GM19351 (cell line): ENCODE results near the gene ZDHHC14.

Source experiments
- ATAC-seq: cut with Tn5 transposase; IDR thresholded peaks from one replicate; pipeline ENCODE4 v1.9.1; 2021; ENCODE audit warnings: mild to moderate bottlenecking, moderate library complexity; ENCODE audit not compliant: unreplicated experiment

ZDHHC14 gene

DNA sequence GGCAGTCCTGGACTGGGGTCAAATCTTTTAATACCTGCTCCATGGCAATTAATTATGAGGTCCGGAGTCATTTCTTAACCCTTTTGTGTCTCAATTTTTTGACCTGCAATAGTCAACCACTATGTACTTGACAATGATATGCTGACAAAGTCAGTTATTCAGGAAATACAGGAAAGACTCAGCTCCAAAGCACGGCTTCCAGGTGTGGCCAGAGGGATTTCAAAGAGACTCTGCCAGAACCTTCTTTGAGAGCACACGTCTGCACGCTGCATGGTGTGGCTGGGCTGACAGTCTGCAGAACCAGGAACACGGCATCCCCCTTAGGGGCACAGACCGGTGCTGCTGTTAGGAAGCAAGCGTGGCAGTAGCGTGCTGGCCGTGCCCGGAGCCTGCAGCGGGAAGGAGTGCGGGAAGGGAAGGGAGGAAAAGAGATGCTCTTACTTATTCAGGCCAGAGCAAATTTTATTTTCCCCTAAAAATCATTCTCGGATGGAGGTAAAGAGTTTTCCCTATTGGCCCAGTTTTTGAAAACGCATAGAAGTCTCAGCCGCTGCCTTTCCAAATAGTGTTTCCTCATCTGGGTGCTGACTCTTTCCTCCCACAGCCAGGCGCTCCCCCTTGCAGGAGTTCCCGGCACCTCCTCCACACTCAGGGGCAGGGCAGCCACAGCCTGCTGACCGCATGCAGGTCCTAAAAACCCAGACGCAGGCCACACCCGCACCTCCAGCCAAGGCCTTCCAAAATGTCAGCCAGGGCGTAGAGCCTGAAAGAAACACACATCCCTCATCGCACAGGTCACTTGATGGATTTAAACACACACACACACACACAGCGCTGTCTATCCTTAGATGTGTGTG lies 254.6 kb downstream of the ZDHHC14 start:
- no peak for ATAC-seq

DNA sequence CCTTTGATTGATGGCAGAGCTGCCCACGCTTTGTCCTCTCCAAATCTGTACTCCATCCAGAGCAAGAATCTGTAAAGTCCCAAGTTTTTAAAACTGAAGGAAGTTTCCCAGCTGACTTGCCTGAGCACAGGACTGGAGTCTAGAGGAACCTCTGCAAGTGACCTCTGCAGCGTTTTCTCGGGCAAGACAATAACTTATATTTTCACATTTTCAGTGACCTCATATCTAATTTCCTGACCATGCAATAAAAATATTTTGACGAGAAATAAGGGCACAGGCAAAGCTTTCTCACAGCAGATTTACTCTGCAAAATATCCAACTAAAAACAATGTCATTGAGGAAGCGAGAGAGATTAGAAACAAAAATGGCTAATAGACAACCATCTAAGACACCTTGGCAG lies 256.5 kb downstream of the ZDHHC14 start:
- no peak for ATAC-seq

DNA sequence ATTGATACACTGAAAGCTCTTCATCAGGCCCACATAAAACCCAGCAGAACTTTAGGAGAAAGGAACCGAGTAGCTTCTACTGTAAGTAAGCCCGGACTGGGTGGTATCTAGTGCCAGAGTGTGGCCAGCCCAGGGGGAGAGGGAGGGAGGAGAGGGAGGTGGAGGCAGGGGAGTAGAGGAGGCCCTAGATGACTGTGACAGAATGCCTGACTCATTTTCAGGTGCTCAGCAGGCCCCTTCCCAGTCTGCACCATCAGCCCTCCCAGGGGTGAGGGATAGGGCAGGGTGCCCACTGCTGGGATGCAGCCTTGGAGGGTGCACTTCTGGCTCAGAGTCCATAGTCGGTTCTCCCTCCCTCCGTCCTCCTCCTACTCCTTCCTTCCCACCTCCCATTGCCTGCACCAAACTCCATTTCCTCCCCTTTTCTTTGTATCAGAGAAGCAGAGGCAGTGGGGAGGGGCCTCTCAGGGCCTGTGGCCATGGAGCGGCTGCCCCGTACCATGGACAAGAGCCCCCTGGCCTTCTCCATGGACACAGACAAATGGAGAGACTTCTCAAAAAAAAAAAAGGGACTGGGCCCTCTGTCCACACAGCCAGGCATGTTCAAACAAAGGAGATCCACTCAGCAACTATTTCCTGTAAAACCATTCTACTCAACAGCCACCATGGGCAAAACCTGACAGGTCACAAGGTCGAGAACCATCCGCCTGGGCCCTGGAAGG lies 257.1 kb downstream of the ZDHHC14 start:
- no peak for ATAC-seq

DNA sequence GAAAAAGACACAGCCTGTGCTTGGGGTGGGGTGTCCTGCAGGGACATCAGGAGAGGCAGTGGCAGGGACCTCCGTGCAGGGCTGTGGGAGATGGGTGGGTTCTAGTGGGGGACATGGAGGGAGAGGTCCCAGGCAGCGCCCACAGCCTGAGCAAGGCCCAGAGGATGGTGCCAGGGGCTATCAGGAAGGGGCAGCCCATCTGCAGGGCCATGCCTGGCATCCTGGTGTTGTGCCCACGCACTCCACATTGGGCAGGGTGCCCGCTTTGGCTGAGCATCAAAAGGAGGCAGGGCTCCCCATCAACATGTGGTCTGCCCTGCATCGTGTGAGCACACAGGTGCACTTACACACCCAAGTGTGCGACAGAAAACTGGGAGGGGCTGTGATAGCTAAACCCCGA lies 257.8 kb downstream of the ZDHHC14 start:
- no peak for ATAC-seq

DNA sequence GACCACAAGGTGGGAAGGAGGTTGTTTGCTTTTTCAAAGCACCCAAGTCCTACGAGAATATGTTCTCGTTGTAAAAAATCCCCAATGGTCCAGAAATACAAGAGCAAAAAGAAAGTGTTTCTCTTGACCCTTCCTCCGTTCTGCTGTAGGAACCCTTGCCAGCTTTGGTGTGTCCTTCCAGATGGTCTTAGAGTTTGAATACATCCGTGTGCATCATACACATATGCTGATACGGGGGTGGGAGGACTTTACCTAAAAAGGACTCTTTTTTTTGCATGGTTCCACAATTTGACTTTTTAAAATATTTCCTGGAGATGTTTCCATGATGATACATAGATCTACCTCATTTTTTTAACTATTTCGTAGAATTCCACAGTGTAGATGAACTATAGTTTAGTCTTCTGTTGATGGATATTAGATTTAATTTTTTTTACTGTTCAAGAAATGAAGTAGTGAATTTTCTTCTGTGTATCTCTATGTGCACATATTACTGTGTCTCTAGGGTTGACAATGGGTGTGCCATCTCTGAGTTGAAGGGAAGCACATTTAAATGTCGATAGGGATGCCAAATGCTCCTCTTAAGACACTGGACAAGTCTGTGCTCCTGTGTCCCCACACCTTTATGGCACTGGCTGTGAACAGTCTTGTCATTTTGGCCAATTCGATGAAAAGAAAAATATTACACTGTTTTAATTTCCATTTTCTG lies 259.9 kb downstream of the ZDHHC14 start:
- ATAC-seq, result no peak

DNA sequence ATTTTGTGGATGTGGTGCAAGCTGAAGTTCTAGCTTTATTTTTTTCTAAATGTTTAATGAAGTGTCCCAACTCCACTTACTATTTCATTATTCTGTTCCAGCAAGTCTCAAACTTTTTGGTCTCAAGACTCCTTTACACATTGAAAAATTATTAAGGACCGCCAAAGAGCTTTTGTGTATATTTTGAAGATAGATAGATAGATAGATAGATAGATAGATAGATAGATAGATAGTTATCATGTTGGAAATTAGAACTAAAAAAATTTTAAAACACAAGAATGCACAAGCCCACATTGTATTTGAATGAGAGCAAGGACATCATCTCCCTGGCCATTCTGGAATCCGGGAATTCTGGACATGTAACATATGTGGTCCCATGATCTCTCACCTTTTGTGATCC lies 260.8 kb downstream of the ZDHHC14 start:
- no peak for ATAC-seq

DNA sequence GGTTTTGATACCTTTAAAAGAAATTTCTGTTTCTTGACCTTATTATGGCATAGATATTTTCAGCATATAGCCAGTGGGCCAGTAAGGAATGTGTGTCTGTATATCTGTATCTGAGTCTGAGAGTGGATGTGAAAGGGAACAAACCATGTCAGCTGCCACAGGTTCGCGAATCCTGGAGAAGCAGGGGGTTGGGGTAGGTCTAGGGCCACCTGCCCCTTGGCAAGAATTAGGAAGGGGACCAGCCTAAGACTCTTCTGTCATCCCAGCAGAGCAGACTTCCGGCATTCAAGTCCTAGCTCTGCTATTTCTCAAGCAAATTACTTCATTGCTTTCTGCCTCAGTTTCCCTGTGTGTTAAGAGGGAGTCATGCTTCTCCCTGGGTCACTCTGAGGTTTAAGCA lies 261.7 kb downstream of the ZDHHC14 start:
- ATAC-seq, result no peak

DNA sequence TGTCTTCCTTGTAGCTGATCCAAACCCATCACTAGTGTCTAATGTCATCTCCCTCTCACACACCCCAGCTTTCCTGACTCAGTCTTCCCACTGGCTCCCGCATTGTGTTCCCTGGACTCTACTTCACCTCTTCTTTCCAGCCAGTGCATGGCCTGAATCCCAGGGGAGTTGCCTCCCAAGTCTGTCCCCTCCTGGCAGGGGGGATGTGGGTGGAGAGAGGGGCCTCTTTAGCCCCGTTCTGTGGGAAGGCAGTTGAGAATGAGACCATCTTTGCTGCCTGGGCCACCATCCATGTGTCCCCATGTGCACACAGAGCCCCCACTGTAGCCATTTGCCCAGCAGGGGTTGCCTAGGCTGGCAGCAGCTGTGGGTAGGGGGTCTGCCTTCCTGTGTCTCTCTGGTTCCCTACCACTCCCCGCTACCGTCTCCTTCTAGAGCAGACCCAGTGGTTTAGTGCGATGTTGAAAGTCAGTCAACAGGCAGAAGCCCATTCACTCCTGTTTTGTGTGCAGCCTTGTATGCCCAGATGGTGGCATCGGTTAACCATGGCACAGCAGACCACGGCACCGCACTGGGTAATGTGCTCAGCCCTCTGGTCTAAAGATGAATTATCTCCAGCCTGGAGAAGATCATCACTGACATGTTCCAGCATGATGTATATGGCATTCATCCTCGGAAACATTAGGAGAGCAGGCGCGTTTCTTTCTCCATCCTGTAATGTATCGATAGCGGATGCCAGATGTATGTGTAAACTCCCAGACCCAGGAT lies 263.2 kb downstream of the ZDHHC14 start:
- ATAC-seq, result no peak

DNA sequence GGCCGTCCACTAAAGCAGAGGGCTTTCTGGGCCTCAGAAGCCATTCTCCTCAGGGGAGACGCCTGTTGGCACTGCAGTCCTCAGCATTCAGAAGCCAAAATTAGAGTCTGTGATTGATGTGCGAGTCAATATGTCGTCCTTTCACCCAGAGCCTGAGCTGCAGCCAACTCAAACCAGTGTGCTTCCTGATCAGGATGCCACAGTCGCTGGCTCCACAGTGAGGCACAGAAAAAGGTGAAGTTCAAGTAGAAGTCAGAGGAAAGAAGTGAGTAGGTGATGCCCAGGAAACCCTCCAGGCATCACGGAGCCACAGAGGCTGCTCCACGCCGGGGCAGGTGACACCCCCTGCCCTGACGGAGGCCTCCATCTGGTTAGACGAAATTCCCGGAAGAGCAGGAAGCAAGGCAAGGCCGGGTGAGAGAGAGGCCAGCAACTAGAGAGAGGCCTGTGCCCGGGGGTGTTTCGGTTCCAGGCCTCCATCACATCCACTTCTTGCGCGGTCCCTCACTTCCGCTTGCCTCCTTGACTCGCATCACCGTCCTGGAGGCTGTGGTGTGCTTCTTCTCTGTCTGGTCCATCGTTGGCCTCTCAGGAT lies 264.3 kb downstream of the ZDHHC14 start:
- no peak for ATAC-seq

DNA sequence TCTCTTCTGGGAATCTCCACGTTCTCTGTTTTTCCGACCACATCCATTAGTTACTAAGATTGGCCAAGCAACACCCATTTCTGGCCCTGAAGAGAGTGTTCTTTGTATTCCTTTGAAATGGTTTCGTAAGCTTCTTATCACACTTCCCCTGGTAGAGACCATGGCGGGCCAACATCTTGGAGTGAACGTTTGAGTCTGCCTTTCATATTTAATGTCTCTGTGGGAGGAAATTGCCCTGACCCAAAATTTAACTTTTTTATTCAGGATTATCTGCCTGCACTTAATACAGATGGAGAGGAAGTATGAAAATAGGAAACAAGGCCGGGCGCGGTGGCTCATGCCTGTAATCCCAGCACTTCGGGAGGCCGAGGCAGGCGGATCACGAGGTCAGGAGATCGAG lies 265.0 kb downstream of the ZDHHC14 start:
- no peak for ATAC-seq

DNA sequence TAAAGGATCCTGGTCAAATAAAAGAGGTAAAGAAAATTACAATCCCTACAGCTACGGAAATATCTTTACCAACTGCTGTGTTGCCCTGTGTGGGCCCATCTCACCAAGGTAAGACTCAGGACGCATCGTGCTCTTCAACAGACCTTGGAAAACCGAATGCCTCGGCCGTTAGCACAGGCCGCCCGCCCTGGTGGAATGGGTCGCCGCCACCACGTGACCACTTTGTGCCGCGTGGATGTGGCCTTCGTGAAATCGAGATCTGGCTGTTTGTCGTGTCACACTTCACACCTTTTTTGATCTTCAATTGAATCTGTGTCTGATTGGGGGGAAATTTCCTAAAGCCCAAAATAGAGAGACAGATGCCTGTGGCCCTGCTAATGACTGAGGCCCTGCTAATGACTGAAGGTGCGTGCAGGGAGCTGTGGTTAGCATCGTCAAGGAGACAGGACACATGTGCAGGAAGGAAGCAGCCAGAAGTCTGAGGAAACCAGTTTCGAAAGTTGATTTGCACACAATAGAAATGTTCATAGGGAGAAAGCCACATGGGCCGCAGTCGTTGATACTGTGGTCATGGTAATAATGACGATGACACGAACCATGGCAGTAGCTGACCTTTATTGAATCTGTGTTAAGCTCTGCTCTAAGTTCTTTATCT lies 266.4 kb downstream of the ZDHHC14 start:
- ATAC-seq, result no peak

DNA sequence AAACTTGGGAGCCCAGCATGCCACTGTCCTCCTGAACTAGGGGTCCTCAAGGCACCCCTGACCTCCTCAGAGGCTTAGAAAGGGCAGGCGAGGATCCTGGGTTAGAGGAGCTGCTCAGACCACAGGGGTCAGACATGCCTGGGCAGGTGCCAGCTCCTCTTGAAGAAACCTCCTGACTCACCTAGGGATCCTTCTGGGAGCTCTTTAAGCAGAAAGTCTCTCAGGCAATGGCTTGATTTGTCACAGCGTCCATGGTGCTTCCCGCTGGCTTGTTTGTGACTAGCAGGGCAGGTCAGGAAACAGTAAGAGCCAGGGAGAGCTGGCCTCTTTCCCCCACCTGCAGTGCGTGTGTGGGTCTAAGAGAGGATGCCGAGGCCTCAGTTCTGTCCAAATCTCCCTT lies 267.6 kb downstream of the ZDHHC14 start:
- ATAC-seq, result no peak

DNA sequence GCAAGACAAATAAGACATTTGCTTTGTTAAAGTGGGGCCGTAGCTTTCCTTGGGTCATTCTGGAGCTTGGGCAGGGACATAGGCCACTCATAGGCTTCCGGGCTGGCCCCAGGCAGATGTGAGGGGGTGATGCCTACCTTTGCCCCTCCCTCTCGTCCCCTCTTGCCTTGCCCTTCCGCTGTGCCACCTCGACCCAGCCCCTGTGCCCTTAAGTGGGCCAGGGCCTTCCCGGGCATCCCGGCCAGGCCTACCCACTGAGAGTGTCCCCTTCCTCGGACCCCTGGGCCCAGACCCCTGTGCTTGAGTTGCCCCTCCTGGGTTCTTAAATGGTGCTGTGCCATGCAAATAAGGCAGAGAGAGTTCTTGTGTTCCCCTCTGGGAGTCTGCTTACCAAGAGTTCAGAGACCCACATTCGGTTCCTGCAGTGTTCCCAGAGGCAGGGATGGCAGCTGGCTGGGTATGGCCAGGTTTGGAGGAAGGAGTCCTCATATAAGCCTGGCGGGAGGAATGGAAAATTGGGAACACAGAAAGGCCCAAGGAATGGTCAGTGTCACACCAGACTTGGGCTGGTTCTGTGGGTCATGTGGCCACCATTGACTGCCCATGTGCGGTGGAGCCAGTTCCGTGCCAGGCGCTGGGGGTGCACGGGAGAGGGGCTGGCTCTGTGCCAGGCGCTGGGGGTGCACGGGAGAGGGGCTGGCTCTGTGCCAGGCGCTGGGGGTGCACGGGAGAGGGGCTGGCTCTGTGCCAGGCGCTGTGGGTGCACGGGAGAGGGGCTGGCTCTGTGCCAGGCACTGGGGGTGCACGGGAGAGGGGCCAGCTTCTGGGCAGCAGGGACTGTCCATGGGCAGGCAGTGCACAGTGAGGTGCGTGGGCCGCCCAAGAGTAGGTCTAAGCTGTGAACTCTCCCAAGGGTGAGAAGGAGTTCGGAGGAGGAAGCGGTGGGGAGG lies 268.6 kb downstream of the ZDHHC14 start:
- no peak for ATAC-seq

DNA sequence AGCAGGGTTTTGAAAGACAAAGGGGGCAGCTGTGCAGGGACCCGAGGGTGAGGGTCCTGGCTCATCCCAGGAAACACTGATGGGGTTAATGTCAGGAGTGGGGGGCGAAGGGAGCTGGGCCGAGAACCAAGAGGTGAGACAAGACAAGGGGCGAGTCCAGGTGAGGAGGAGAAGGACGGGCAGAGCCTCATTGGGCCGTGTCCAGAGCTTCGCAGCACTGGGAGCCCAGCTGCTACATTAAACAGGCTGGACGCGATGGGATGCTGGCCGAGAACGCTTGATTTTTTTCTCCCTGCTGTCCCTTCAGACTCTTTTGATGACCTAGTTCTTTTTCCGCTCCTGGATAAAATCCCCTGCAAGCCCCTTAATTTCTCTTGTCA lies 269.3 kb downstream of the ZDHHC14 start:
- no peak for ATAC-seq

DNA sequence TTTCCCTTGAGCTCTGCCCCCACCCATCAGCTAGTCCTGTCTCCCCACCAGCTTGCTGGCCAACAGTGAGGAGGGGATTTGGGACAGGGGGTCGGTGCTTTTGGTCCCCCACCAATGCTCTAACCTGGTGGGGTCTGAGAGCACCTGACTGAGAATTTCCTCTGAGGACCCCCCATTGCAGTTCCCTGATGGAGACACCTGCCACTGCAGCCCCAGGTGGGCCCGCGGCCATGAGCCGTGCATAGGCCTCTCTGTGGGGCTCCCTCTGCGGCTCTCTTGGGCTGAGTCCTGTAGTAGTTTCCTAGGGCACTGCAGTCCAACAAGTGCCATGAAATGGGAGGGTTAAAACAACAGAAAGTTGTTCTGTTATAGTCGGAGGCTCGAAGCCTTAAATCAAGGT lies 269.8 kb downstream of the ZDHHC14 start:
- no peak for ATAC-seq

DNA sequence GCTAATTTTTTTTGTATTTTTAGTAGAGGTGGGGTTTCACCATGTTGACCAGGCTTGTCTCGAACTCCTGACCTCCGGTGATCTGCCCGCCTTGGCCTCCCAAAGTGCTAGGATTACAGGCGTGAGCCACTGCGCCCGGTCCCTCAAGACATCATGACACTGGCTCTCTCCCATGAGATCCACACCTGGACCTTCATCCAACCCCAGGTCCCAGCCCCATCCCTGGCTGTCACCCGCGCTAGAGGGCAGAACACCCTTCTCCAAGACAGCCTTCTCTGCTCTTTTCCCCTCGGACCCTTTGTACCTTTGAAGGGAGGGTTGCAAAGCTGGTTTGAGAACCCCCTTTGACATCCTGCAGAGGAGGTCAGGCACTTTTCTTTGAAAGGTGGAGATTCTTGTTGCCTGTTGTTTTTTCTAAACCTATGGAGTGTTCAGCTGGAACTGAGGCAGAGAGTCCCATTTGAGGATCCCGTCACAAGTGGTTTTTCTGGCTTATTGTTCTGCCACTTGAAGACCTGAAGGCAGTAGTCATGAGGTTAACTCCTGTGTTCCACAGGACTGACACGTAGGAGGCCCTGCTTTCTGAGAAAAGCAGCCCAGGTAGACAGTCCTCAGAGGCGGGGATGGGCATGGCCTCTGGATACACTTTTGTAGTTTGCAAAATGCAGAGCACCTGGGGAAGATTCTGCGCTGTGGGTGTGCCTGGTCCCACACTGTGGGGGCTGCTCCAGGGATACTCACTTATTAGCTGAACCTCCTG lies 270.9 kb downstream of the ZDHHC14 start:
- ATAC-seq, result no peak

DNA sequence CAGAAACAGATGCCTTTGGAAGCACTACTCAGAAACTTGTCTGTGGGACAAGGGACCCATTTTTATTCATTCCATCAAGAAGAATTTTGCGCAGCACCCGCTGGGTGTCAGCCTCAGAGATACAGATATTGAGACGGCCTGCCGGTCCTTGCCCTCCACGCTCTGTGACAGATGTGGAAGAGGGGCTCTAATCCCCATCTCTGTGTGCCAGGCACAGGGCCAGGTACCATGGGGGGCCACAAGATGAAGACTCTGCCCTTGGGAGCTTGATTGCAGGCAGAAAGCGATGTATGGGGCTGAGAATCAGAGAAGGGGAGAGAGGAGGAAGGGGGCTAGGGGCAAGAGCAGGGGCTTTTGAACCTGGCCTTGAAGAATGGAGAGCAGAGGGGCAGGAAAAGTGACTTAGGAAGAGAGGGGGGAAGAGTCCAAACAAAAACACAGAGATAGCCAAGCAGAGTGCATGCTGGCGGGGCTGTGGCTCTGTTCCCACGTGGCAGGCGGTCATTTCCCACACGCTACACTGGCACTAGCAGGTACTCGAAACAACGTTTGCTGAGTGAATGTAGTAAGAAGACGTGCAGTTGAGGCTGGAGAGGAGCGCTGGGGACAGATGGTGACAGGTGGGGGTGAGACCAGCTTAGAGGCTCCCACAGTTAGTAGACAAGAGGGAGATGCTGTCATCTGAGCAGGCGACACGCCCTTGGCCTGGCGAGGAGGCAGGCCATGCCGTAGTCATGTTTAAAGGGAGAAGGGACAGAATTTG lies 271.8 kb downstream of the ZDHHC14 start:
- no peak for ATAC-seq

DNA sequence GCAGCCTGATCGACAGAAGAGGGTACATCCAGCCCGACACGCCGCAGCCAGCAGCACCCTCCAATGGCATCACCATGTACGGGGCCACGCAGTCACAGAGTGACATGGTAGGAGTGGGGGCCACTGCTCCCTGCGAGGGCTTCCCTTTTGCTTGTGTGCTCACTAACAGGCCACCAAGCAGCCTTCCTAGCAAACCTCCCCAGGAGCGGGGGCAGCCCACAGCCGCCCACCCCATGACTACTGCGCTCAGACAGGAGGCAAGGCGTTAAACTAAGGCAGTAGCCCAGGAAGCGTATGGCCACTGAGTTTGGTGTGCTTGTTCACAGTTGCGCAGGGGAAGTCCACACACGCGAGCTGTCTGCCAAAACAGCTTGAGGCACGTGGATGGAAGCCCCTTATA lies 272.5 kb downstream of the ZDHHC14 start:
- ATAC-seq, result no peak
